HepG2 (cell line): ENCODE data around the gene STK32C. TPM values are rescaled to one million over a fixed set of nuclear protein-coding genes. Genes with fewer than 3 reads are reported as not detected.

Experiments used
- AGO1 ChIP-seq: fragments of 200-400 bp; formaldehyde crosslinking; IDR thresholded peaks from 2 replicates; pipeline ENCODE4 v1.6.1; 2017; ENCODE audit warnings: mild to moderate bottlenecking, low read depth, low read length, moderate library complexity; ENCODE audit not compliant: poor library complexity, severe bottlenecking
- BCL6 ChIP-seq: IDR thresholded peaks from 2 replicates; pipeline ENCODE4 v1.6.1; 2016; ENCODE audit warnings: missing genetic modification reagents, missing compliant biosample characterization
- BRF2 ChIP-seq: sonication (generic); formaldehyde crosslinking; IDR thresholded peaks from 2 replicates; pipeline ENCODE4 v1.8.1; 2022; ENCODE audit warnings: mild to moderate bottlenecking, missing genetic modification reagents
- CREBL2 ChIP-seq: sonication (generic); formaldehyde crosslinking; IDR thresholded peaks from 2 replicates; pipeline ENCODE4 v1.8.1; 2023; ENCODE audit warnings: missing genetic modification reagents, mild to moderate bottlenecking, borderline replicate concordance
- DZIP1 ChIP-seq: sonication (generic); formaldehyde crosslinking; IDR thresholded peaks from 2 replicates; pipeline ENCODE4 v1.5.0; 2020; ENCODE audit warnings: mild to moderate bottlenecking, missing genetic modification reagents
- FOXA3 ChIP-seq: IDR thresholded peaks from 2 replicates; pipeline ENCODE4 v1.6.1; 2016; ENCODE audit warnings: missing genetic modification reagents, missing compliant biosample characterization
- FOXO1 ChIP-seq: sonication (generic); formaldehyde crosslinking; IDR thresholded peaks from 2 replicates; pipeline ENCODE4 v1.4.0; 2020; ENCODE audit warnings: missing genetic modification reagents
- HCFC1 ChIP-seq: fragments of 150-350 bp; IDR thresholded peaks from 2 replicates; pipeline ENCODE4 v1.6.1; 2014; ENCODE audit warnings: low read depth, low read length
- MYC ChIP-seq: sonication (generic); formaldehyde crosslinking; IDR thresholded peaks from 2 replicates; pipeline ENCODE4 v1.9.0; 2021; ENCODE audit warnings: missing genetic modification reagents, borderline replicate concordance
- PHF8 ChIP-seq: sonication (generic); formaldehyde crosslinking; IDR thresholded peaks from 2 replicates; pipeline ENCODE4 v1.5.0; 2020; ENCODE audit warnings: missing genetic modification reagents
- POLR2G ChIP-seq: fragments of 200-400 bp; formaldehyde crosslinking; IDR thresholded peaks from 2 replicates; pipeline ENCODE4 v1.6.1; 2018; ENCODE audit warnings: mild to moderate bottlenecking, low read depth, low read length, moderate library complexity
- RFX1 ChIP-seq: fragments of 450-650 bp; IDR thresholded peaks from 2 replicates; pipeline ENCODE4 v1.6.1; 2017
- SIN3A ChIP-seq: IDR thresholded peaks from 2 replicates; pipeline ENCODE4 v1.6.1; 2011; ENCODE audit warnings: low read depth, mild to moderate bottlenecking, control low read depth, low read length, borderline replicate concordance
- SP4 ChIP-seq: sonication (generic); formaldehyde crosslinking; IDR thresholded peaks from 2 replicates; pipeline ENCODE4 v1.8.1; 2023; ENCODE audit warnings: mild to moderate bottlenecking, missing genetic modification reagents
- THAP9 ChIP-seq: sonication (generic); formaldehyde crosslinking; IDR thresholded peaks from 2 replicates; pipeline ENCODE4; 2020; ENCODE audit warnings: missing genetic modification reagents, mild to moderate bottlenecking, borderline replicate concordance
- XBP1 ChIP-seq: sonication (generic); formaldehyde crosslinking; IDR thresholded peaks from 2 replicates; pipeline ENCODE4 v1.5.0; 2020; ENCODE audit warnings: missing genetic modification reagents
- ZFP36L1 ChIP-seq: sonication (generic); formaldehyde crosslinking; IDR thresholded peaks from 2 replicates; pipeline ENCODE4 v1.8.0; 2022; ENCODE audit warnings: mild to moderate bottlenecking, missing genetic modification reagents, moderate library complexity
- ZNF446 ChIP-seq: sonication (generic); formaldehyde crosslinking; IDR thresholded peaks from 2 replicates; pipeline ENCODE4 v1.5.0; 2020; ENCODE audit warnings: mild to moderate bottlenecking, missing genetic modification reagents
- ZNF770 ChIP-seq: sonication (generic); formaldehyde crosslinking; IDR thresholded peaks from 2 replicates; pipeline ENCODE4 v1.5.0; 2020; ENCODE audit warnings: mild to moderate bottlenecking, missing genetic modification reagents
- polyA plus RNA-seq, 8 experiments: library from polyadenylated mRNA; depleted of rRNA in 3 of 8; stranded (reverse) in 7 of 8; unstranded in 1 of 8; fragments of >200 nt; fragmentation: Illumina TruSeq in 4 of 8; extraction: Trizol in 4 of 8; gene quantifications; 2 replicates each; pipeline versions ENCODE4 v1.2.1 to v1.2.3, GENCODE V29; 2011 to 2016; ENCODE audit warnings: low read depth in 4 of 8, missing spikeins in 1 of 8, mixed read lengths in 1 of 8; ENCODE audit not compliant: insufficient read depth in 1 of 8
- total RNA-seq, 5 experiments: library from RNA; depleted of rRNA; stranded (reverse); fragments of >200 nt; fragmentation: Illumina TruSeq; extraction: Trizol; gene quantifications; 2 replicates each; pipeline ENCODE4 v1.2.3, GENCODE V29; 2016; ENCODE audit warnings: low read depth in 1 of 5

The STK32C gene
- total and polyA plus RNA-seq, 2 of the 13 experiments (the other 11 are each of a cell fraction or from before 2014, with no cell fraction given): 10.9 to 19.4 TPM

GRCh38 chr10:132307823-132308586 is at the start of gene STK32C (continued):
- TF ChIP-seq SP4 (CRISPR knock-in tag) (peak; percentile 17; the same call in 1 of the 2 replicates), CREBL2 (no peak), DZIP1 (CRISPR knock-in tag) (no peak), BCL6 (no peak), THAP9 (CRISPR knock-in tag) (no peak), FOXO1 (CRISPR knock-in tag) (no peak), ZNF770 (peak; percentile 50), XBP1 (no peak), RFX1 (no peak), BRF2 (no peak), PHF8 (CRISPR knock-in tag) (peak; percentile 43), HCFC1 (no peak), SIN3A (no peak; the same call in 1 of the 2 replicates), MYC (CRISPR knock-in tag) (peak; percentile 44; the same call in 1 of the 2 replicates), AGO1 (no peak), FOXA3 (CRISPR knock-in tag) (no peak), POLR2G (peak; percentile 52; the same call in 1 of the 2 replicates), ZFP36L1 (no peak), ZNF446 (CRISPR knock-in tag) (no peak)
